Pancreas (tissue), 10 donors: ENCODE results near the gene NOL9. TPM values are rescaled to one million over a fixed set of nuclear protein-coding genes. Genes with fewer than 3 reads are reported as not detected.

Source experiments
- ATAC-seq, 4 donors: fragments of 200-7000 bp; cut with Tn5 transposase; one replicate each; pipeline versions ENCODE4 v1.8.0 to v1.9.1; 2020; ENCODE audit warnings: mild to moderate bottlenecking in 4 of 4, moderate library complexity in 4 of 4
- DNase-seq, 6 donors: peaks; one replicate each; pipeline ENCODE4 v3.0.0-alpha.2; 2020
- FAIRE-seq: peaks from 2 replicates; lab custom pipeline; 2012; peaks lifted over from hg19 to GRCh38; lab: Jason Lieb, UNC
- H3K27ac ChIP-seq, 4 donors: fragments of 200-600 bp; sonication (generic); 1 replicate in 3 of 4; 2 replicates in 1 of 4; pipeline versions ENCODE4 v1.5.0 to v1.8.0; 2020
- H3K27me3 ChIP-seq, 4 donors: fragments of 200-600 bp; one replicate each; pipeline ENCODE4 v1.8.0; 2021
- H3K36me3 ChIP-seq, 3 donors: fragments of 200-600 bp; sonication (generic) in 1 of 3; one replicate each; pipeline versions ENCODE4 v1.5.0 to v1.8.0; 2020 to 2021
- H3K4me1 ChIP-seq, 3 donors: fragments of 200-600 bp; one replicate each; pipeline ENCODE4 v1.8.0; 2021
- H3K4me3 ChIP-seq, 4 donors: fragments of 200-600 bp; sonication (generic) in 2 of 4; one replicate each; pipeline versions ENCODE4 v1.5.0 to v1.8.0; 2020 to 2021
- H3K9me3 ChIP-seq, 4 donors: fragments of 200-600 bp; one replicate each; pipeline ENCODE4 v1.8.0; 2021
- CTCF ChIP-seq, 4 donors: fragments of 200-600 bp; sonication (generic) in 3 of 4; IDR thresholded peaks; one replicate each; pipeline versions ENCODE4 v1.5.0 to v1.8.0; 2021; ENCODE audit warnings: antibody characterized with exemption in 4 of 4
- WGBS, 2 donors: extraction: QIAGEN DNeasy Blood & Tissue Kit; methylation state at CpG; one replicate each; pipeline ENCODE4 v1.1.7; 2013; 5-methylcytosine and 5-hydroxymethylcytosine counted together
- intact Hi-C, 3 donors: fragments of 100-400 bp; cut with DNase I; formaldehyde crosslinking; loops; one replicate each; pipeline versions ENCODE4 v1.11.1 to v1.14.2; 2022
- polyA plus RNA-seq, 2 donors: library from polyadenylated mRNA; stranded (reverse); fragments of 200-250 nt; gene quantifications; one replicate each; pipeline ENCODE4 v1.2.3, GENCODE V29; 2013
- total RNA-seq, 6 donors: library from RNA; stranded (reverse); fragmentation: NEBNext Ultra II Directional in 4 of 6; extraction: Animal tissue kit (Norgen Biotek cat#: 25700) in 4 of 6; gene quantifications; one replicate each; pipeline versions ENCODE4 v1.2.1 to v1.2.4, GENCODE V29; 2021 to 2023
- donor health status: healthy with polysubstance abuse.
- donor health status: DM: no; HTN: no; CAD: no; lungs with moderate emphysema.
- donor health status: DM: no; HTN: no; CAD: no.
- donor health status: control.
- donor health status: control.
- donor health status: Bipolar disorder and iron deficiency.
- donor health status: DM: yes; HTN: yes; CAD: no.
- donor health status: DM: no; HTN: no; CAD: no.
- donor health status: DM: no; HTN: no; CAD: no.
- donor health status: DM: yes; HTN: yes; CAD: no.

NOL9 gene
- total and polyA plus RNA-seq, 8 donors, result 7.5 to 15.1 (median 11.4) TPM

- Histone ChIP-seq H3K9me3 (no peaks in the 10 kb centered on the region), H3K4me1 (no peaks in the 10 kb centered on the region), H3K27ac (no peak overlapping the region), H3K27me3 (no peaks in the 10 kb centered on the region), H3K4me3 (no peak overlapping the region), H3K36me3 (no peaks in the 10 kb centered on the region)
- no peak for FAIRE-seq
- 77 to 83% methylated on average over 13 of the region's 13 CpGs for WGBS, 2 donors
- peak in 2 of 6 donors; percentile 48 to 49 for DNase-seq
- intact Hi-C loops, result no loop called here
- TF ChIP-seq CTCF (IDR thresholded peaks at IDR 0.05), result no peak
- ATAC-seq, result no peak
Measured at GRCh38 chr1:6474815-6475282, 79.5 kb downstream of the NOL9 start.

GRCh38 chr1:6473974-6474814 lies 80.1 kb downstream of the NOL9 start:
- H3K9me3 ChIP-seq, result no peaks in the 10 kb centered on the region
- H3K36me3 ChIP-seq, result no peaks in the 10 kb centered on the region
- DNase-seq (peak in 2 of 6 donors; percentile 15 to 58), ATAC-seq (no peak), FAIRE-seq (no peak)
- no peak for TF ChIP-seq CTCF (IDR thresholded peaks at IDR 0.05)
- 80 to 87% methylated on average over 33 of the region's 33 CpGs for WGBS, 2 donors
- no peak overlapping the region for H3K27ac ChIP-seq
- no peaks in the 10 kb centered on the region for H3K4me1 ChIP-seq
- no peaks in the 10 kb centered on the region for H3K27me3 ChIP-seq
- intact Hi-C loops, result no loop called here
- no peak overlapping the region for H3K4me3 ChIP-seq

- no peaks in the 10 kb centered on the region for H3K4me1 ChIP-seq
- H3K4me3 ChIP-seq, result no peak overlapping the region
- peak in 1 of 6 donors; percentile 65 for DNase-seq
- FAIRE-seq, result no peak
- WGBS, 2 donors, result 92 to 95% methylated on average over 17 to 18 of the region's 18 CpGs
- no peak for ATAC-seq
- no peaks in the 10 kb centered on the region for H3K36me3 ChIP-seq
- H3K9me3 ChIP-seq, result no peaks in the 10 kb centered on the region
- intact Hi-C loops, result no loop called here
- no peak for TF ChIP-seq CTCF (IDR thresholded peaks at IDR 0.05)
- no peak overlapping the region for H3K27ac ChIP-seq
- no peaks in the 10 kb centered on the region for H3K27me3 ChIP-seq
Measured at GRCh38 chr1:6473156-6473555, 81.2 kb downstream of the NOL9 start.

- no peak overlapping the region for H3K4me3 ChIP-seq
- no peaks in the 10 kb centered on the region for H3K4me1 ChIP-seq
- DNase-seq (no peak), FAIRE-seq (no peak), ATAC-seq (no peak)
- no peaks in the 10 kb centered on the region for H3K27me3 ChIP-seq
- no peaks in the 10 kb centered on the region for H3K36me3 ChIP-seq
- 87 to 89% methylated on average over 10 of the region's 10 CpGs for WGBS, 2 donors
- no peak for TF ChIP-seq CTCF (IDR thresholded peaks at IDR 0.05)
- H3K9me3 ChIP-seq, result no peaks in the 10 kb centered on the region
- intact Hi-C loops, result no loop called here
- H3K27ac ChIP-seq, result no peak overlapping the region
Measured at GRCh38 chr1:6472391-6472790, 81.9 kb downstream of the NOL9 start.

- peak in 2 of 4 donors; percentile 46 to 59 for ATAC-seq
- H3K36me3 ChIP-seq, result no peaks in the 10 kb centered on the region
- no peak for FAIRE-seq
Measured at GRCh38 chr1:6471970-6472368, 82.3 kb downstream of the NOL9 start.

More at GRCh38 chr1:6471970-6472368, 82.3 kb downstream of the NOL9 start:
- peak in 1 of 6 donors; percentile 14 for DNase-seq
- whole genome bisulfite sequencing, 2 donors, result 91 to 99% methylated on average over 6 to 7 of the region's 7 CpGs
- no peak for TF ChIP-seq CTCF (IDR thresholded peaks at IDR 0.05)
- Histone ChIP-seq H3K27me3 (no peaks in the 10 kb centered on the region), H3K4me3 (no peak overlapping the region), H3K27ac (no peak overlapping the region), H3K4me1 (no peaks in the 10 kb centered on the region), H3K9me3 (no peaks in the 10 kb centered on the region)
- intact Hi-C loops, result no loop called here
